Epithelial cell of esophagus (primary cell): Measurements from ENCODE around the gene DIP2C.
"Not testable (repeated sequence)": the region's sequence is repeated elsewhere in the genome, so short reads cannot be mapped to it uniquely, and the experiment has no call there.

Experiments
- DNase-seq: peaks from one replicate; pipeline ENCODE4 v3.0.0; 2010; ENCODE audit warnings: low read depth
- H3K4me3 ChIP-seq: 2 replicates; pipeline ENCODE4 v1.5.1; 2011; ENCODE audit warnings: mild to moderate bottlenecking, low read length, control low read depth
- CTCF ChIP-seq: IDR thresholded peaks from 2 replicates; pipeline ENCODE4 v1.5.1; 2011; ENCODE audit warnings: low read depth, mild to moderate bottlenecking, low read length, control low read depth, inconsistent platforms; ENCODE audit not compliant: insufficient read depth; ENCODE audit errors: missing control alignments

Gene DIP2C

GRCh38 chr10:534047-534566 lies 155.4 kb downstream of the DIP2C start:
- no peak overlapping the region for H3K4me3 ChIP-seq
- no peak for DNase-seq
- TF ChIP-seq CTCF, result no peak

- no peak for DNase-seq
- no peak for TF ChIP-seq CTCF
- no peak overlapping the region for H3K4me3 ChIP-seq
Observed at GRCh38 chr10:533611-534010, 155.9 kb downstream of the DIP2C start.

GRCh38 chr10:533186-533585 lies 156.3 kb downstream of the DIP2C start:
- DNase-seq, result no peak
- no peak overlapping the region for H3K4me3 ChIP-seq
- TF ChIP-seq CTCF, result no peak

- H3K4me3 ChIP-seq, result not testable (repeated sequence)
Observed at GRCh38 chr10:532331-532730, 157.1 kb downstream of the DIP2C start.

GRCh38 chr10:531541-531940 lies 157.9 kb downstream of the DIP2C start:
- TF ChIP-seq CTCF, result no peak
- no peak overlapping the region for H3K4me3 ChIP-seq
- DNase-seq, result no peak

More at GRCh38 chr10:532331-532730, 157.1 kb downstream of the DIP2C start:
- DNase-seq, result not testable (repeated sequence)

- no peak overlapping the region for H3K4me3 ChIP-seq
- peak; percentile 6 for TF ChIP-seq CTCF
- DNase-seq, result no peak
Observed at GRCh38 chr10:530717-531116, 158.8 kb downstream of the DIP2C start.

- no peak for TF ChIP-seq CTCF
- no peak overlapping the region for H3K4me3 ChIP-seq
- DNase-seq, result no peak
Observed at GRCh38 chr10:529468-530230, 159.8 kb downstream of the DIP2C start.
